Nephron progenitor cell (in vitro differentiated cells): ENCODE data around the gene KDM5C.

Source experiments
- DNase-seq: peaks from one replicate; pipeline ENCODE4 v3.0.0; 2021
- H3K27ac Mint-ChIP-seq: 2 replicates; pipeline ENCODE4 v1.8.0; 2021; ENCODE audit warnings: mild to moderate bottlenecking, moderate library complexity, mixed read lengths
- H3K27me3 Mint-ChIP-seq: 2 replicates; pipeline ENCODE4 v1.8.0; 2021; ENCODE audit warnings: mild to moderate bottlenecking, low read depth, mixed read lengths; ENCODE audit not compliant: poor library complexity
- H3K36me3 Mint-ChIP-seq: 2 replicates; pipeline ENCODE4 v1.8.0; 2021; ENCODE audit warnings: low read depth, mixed read lengths
- H3K4me1 Mint-ChIP-seq: 2 replicates; pipeline ENCODE4 v1.8.0; 2021; ENCODE audit warnings: mixed read lengths
- H3K4me3 Mint-ChIP-seq: 2 replicates; pipeline ENCODE4 v1.8.0; 2021; ENCODE audit warnings: mild to moderate bottlenecking, moderate library complexity, mixed read lengths
- H3K9me3 Mint-ChIP-seq: 2 replicates; pipeline ENCODE4 v1.8.0; 2021; ENCODE audit warnings: mild to moderate bottlenecking, moderate library complexity, mixed read lengths
- CTCF ChIP-seq: fragments of 200-600 bp; sonication (generic); IDR thresholded peaks from 2 replicates; pipeline ENCODE4 v1.5.0; 2021; ENCODE audit warnings: antibody characterized with exemption

Gene KDM5C

DNA sequence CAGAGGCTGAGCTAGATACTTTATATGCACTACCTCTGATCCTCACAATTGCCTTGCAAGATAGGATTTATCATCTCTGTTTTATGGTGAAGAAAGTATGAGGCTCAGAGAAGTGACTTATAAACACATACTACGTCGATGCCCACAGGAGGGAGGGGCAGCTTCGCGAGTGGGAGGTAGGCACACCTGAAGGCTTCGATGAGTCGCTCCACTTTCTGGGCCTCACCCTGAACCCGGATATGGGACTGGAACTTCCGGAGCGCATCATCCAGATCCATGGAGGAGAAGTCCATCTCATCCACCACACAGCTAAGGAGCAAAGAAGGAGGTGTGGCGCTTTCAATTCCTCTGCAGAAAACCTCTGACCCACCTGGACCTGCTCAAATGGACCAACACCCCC, 22.9 kb upstream of the KDM5C start:
- H3K9me3 Mint-ChIP-seq: peaks cover 34% of the 10 kb centered on the region
- DNase-seq: no peak
- H3K36me3 Mint-ChIP-seq: peaks cover 3% of the 10 kb centered on the region
- TF ChIP-seq CTCF: no peak
- no peak overlapping the region for H3K4me3 Mint-ChIP-seq
- peaks cover 7% of the 10 kb centered on the region for H3K4me1 Mint-ChIP-seq
- no peaks in the 10 kb centered on the region for H3K27me3 Mint-ChIP-seq
- H3K27ac Mint-ChIP-seq: no peak overlapping the region

DNA sequence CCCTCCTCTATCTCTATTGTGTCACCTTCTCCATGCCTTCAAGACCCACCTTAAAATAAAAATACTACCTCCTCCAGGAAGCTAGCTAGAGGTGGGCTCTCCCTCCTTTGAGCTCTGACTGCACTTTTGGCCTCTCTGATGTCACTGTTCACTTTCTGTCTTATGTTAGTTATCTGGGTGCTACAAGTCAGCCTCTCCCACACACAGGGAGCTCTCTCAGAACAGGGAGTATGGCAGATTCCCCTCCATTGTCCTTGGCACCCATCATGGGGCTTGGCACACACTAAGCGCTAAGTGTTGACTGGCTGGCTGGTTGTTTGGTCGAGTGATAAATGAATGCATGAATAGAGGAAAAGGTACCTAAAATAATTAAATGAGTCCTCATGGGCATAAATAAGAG, 21.2 kb upstream of the KDM5C start:
- Mint-ChIP-seq H3K9me3 (peaks cover 38% of the 10 kb centered on the region), H3K4me3 (no peak overlapping the region), H3K27ac (no peak overlapping the region)

DNA sequence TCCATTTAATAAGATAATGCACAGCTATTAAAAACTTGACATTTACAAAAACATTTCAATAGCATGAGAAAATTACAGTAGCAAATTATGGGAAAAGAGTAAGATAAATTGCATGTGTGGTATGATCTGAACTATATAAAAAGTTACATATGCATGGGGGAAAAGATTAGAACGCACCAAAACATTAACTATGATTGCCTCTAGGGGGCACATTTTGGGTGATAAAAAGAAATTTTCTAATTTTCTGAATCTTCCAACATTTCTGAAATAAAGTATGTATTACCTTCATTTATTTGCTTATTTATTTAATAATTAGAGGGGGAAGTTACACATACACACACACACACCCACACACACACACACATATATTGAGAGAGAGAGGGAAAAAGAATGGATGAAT, 19.6 kb upstream of the KDM5C start:
- no peak overlapping the region for H3K27ac Mint-ChIP-seq
- TF ChIP-seq CTCF: no peak
- no peak overlapping the region for H3K4me3 Mint-ChIP-seq
- no peaks in the 10 kb centered on the region for H3K36me3 Mint-ChIP-seq
- peaks cover 44% of the 10 kb centered on the region for H3K9me3 Mint-ChIP-seq
- H3K4me1 Mint-ChIP-seq: no peaks in the 10 kb centered on the region
- no peaks in the 10 kb centered on the region for H3K27me3 Mint-ChIP-seq
- no peak for DNase-seq

More for the DNA sequence above, 21.2 kb upstream of the KDM5C start:
- peaks cover 4% of the 10 kb centered on the region for H3K4me1 Mint-ChIP-seq
- no peaks in the 10 kb centered on the region for H3K36me3 Mint-ChIP-seq
- no peaks in the 10 kb centered on the region for H3K27me3 Mint-ChIP-seq
- TF ChIP-seq CTCF: no peak
- no peak for DNase-seq

DNA sequence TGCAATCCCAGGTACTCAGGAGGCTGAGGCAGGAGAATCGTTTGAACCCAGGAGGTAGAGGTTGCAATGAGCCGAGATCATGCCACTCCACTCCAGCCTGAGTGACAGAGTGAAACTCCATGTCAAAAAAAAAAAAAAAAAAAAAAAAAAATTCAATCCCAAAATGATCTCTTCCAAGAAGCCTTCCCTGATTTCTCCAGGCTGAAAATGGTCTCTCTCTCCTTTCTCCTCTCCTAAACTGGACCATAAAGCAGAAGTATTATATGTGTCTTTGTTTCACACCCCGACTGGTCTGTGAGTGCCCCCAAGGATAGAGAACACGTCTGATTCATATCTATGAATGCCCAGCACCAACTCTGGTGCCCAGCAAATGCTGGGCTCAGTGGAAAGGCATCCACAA, 17.3 kb upstream of the KDM5C start:
- Mint-ChIP-seq H3K9me3 (peaks cover 51% of the 10 kb centered on the region), H3K4me3 (no peak overlapping the region), H3K36me3 (peaks cover 8% of the 10 kb centered on the region), H3K4me1 (no peaks in the 10 kb centered on the region), H3K27me3 (peaks cover 3% of the 10 kb centered on the region), H3K27ac (no peak overlapping the region)
- TF ChIP-seq CTCF: no peak
- no peak for DNase-seq

GRCh38 chrX:53241558-53241957, 16.6 kb upstream of the KDM5C start:
- Mint-ChIP-seq H3K9me3 (peaks cover 52% of the 10 kb centered on the region), H3K27me3 (peaks cover 3% of the 10 kb centered on the region), H3K27ac (no peak overlapping the region), H3K4me3 (no peak overlapping the region), H3K36me3 (peaks cover 8% of the 10 kb centered on the region), H3K4me1 (no peaks in the 10 kb centered on the region)
- no peak for DNase-seq
- TF ChIP-seq CTCF: no peak

DNA sequence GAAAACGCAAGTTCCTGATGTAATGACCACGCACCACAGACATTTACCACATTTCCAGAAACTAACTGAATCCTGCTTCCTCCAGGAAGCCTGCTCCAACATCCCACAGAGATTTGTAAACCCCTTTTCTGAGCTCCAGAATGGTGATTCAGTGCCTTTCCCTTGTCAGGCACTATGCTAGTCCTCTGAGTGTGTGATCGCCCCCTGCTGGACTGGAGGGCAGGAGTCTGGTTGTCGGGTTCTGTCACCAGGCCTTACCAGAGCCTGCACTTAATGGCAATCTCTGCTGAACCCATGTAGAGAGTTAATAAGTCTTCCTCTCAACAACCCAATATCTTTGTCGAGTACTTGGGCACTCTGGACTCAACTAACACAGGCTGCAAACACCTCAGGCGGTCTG, 14.5 kb upstream of the KDM5C start:
- TF ChIP-seq CTCF: no peak
- Mint-ChIP-seq H3K9me3 (peaks cover 53% of the 10 kb centered on the region), H3K27ac (no peak overlapping the region), H3K4me3 (no peak overlapping the region), H3K4me1 (no peaks in the 10 kb centered on the region), H3K36me3 (peaks cover 8% of the 10 kb centered on the region), H3K27me3 (peaks cover 3% of the 10 kb centered on the region)
- no peak for DNase-seq
